ENCODE results near the gene SKAP2.

Gene SKAP2

GRCh38 chr7:26653430-26654399, 210.7 kb downstream of the SKAP2 start:
- ChIA-PET POLR2A (no interaction called here), CTCF (interaction anchor here (1.1 kb wide), 1 partner anchor 284 kb away, joined by 3 read pairs; no protein-coding TSS in a partner anchor)
- no peak overlapping the region for H3K4me3 ChIP-seq (ENCODE audit: low read depth, low read length)
- H3K9me3 ChIP-seq (ENCODE audit: control insufficient read depth, insufficient read depth, low read depth, low read length): no peaks in the 10 kb centered on the region
- no peaks in the 10 kb centered on the region for H3K36me3 ChIP-seq (ENCODE audit: control insufficient read depth in 2 of 2, insufficient read depth in 1 of 2, low read length in 2 of 2)
- H3K4me1 ChIP-seq (ENCODE audit: control insufficient read depth, insufficient read depth, low read length): peaks cover 60% of the 10 kb centered on the region
- H3K27ac ChIP-seq (ENCODE audit: extremely low read depth, low read depth, low read length): peak overlapping the region; percentile 49; the same call in 1 of the 2 replicates
- peak; percentile 85 for TF ChIP-seq OSR2 (tag by site-specific recombination; IDR thresholded peaks at IDR 0.05)
- TF ChIP-seq ZFP41 (tag by site-specific recombination; IDR thresholded peaks at IDR 0.05; ENCODE audit: borderline replicate concordance): no peak
- peak; percentile 100 for TF ChIP-seq MEIS1 (CRISPR knock-in tag; IDR thresholded peaks at IDR 0.05; ENCODE audit: borderline replicate concordance)
- peak; percentile 78 for TF ChIP-seq ZBTB48 (tag by site-specific recombination; IDR thresholded peaks at IDR 0.05)
- TF ChIP-seq ZBTB17 (tag by site-specific recombination; IDR thresholded peaks at IDR 0.05): peak; percentile 57
- TF ChIP-seq CTCF (tag by site-specific recombination; IDR thresholded peaks at IDR 0.05): no peak
- TF ChIP-seq TRIM28 (IDR thresholded peaks at IDR 0.05; ENCODE audit: borderline replicate concordance, low read length): peak; percentile 71; the same call in 1 of the 2 replicates
- peak; percentile 68 for TF ChIP-seq TSHZ1 (tag by site-specific recombination; IDR thresholded peaks at IDR 0.05; ENCODE audit: borderline replicate concordance)
- 0 out of 2 replicates have a peak, but pooled peaks have one; percentile 25 for TF ChIP-seq KLF10 (tag by site-specific recombination; IDR thresholded peaks at IDR 0.05)
- TF ChIP-seq ZNF548 (tag by site-specific recombination; IDR thresholded peaks at IDR 0.05): no peak
- peak; percentile 71; the same call in 1 of the 2 replicates for TF ChIP-seq ZNF610 (tag by site-specific recombination; IDR thresholded peaks at IDR 0.05; ENCODE audit: borderline replicate concordance)
- TF ChIP-seq ZNF366 (tag by site-specific recombination; conservative IDR thresholded peaks at IDR 0.05): 0 out of 2 replicates have a peak, but pooled peaks have one; percentile 9
- peak; percentile 49; the same call in 1 of the 2 replicates for TF ChIP-seq HOXD13 (CRISPR knock-in tag; IDR thresholded peaks at IDR 0.05; ENCODE audit: borderline replicate concordance)
- peak; percentile 61 for TF ChIP-seq ZNF529 (tag by site-specific recombination; IDR thresholded peaks at IDR 0.05; ENCODE audit: insufficient replicate concordance)
- 0 out of 2 replicates have a peak, but pooled peaks have one; percentile 33 for TF ChIP-seq SP7 (tag by site-specific recombination; IDR thresholded peaks at IDR 0.05)
- 0 out of 2 replicates have a peak, but pooled peaks have one; percentile 25 for TF ChIP-seq BCL11A (tag by site-specific recombination; IDR thresholded peaks at IDR 0.05; ENCODE audit: low read depth)
- TF ChIP-seq ZNF274 (IDR thresholded peaks at IDR 0.05; ENCODE audit: low read length): no peak
- no peak for TF ChIP-seq ZNF274 (tag by site-specific recombination; IDR thresholded peaks at IDR 0.05; ENCODE audit: borderline replicate concordance)
- 0 out of 2 replicates have a peak, but pooled peaks have one; percentile 22 for TF ChIP-seq ZNF324 (tag by site-specific recombination; IDR thresholded peaks at IDR 0.05)
- TF ChIP-seq PBX3 (CRISPR knock-in tag; IDR thresholded peaks at IDR 0.05): 0 out of 2 replicates have a peak, but pooled peaks have one; percentile 56
- TF ChIP-seq ZNF585B (tag by site-specific recombination; IDR thresholded peaks at IDR 0.05): no peak
- peak; percentile 12; the same call in 1 of the 2 replicates for TF ChIP-seq SP2 (tag by site-specific recombination; IDR thresholded peaks at IDR 0.05)
- TF ChIP-seq KLF8 (tag by site-specific recombination; IDR thresholded peaks at IDR 0.05): peak; percentile 45; the same call in 1 of the 2 replicates
- 0 out of 2 replicates have a peak, but pooled peaks have one; percentile 32 for TF ChIP-seq ZNF561 (tag by site-specific recombination; IDR thresholded peaks at IDR 0.05; ENCODE audit: borderline replicate concordance)
- 0 out of 2 replicates have a peak, but pooled peaks have one; percentile 27 for TF ChIP-seq ZNF660 (tag by site-specific recombination; IDR thresholded peaks at IDR 0.05)
- TF ChIP-seq PRDM6 (tag by site-specific recombination; IDR thresholded peaks at IDR 0.05): peak; percentile 83
- TF ChIP-seq ZEB2 (tag by site-specific recombination; IDR thresholded peaks at IDR 0.05): peak; percentile 70; the same call in 1 of the 2 replicates
- no peak for TF ChIP-seq ZNF701 (tag by site-specific recombination; IDR thresholded peaks at IDR 0.05)
